ENCODE results near the gene ANKS6.

ANKS6 gene

DNA sequence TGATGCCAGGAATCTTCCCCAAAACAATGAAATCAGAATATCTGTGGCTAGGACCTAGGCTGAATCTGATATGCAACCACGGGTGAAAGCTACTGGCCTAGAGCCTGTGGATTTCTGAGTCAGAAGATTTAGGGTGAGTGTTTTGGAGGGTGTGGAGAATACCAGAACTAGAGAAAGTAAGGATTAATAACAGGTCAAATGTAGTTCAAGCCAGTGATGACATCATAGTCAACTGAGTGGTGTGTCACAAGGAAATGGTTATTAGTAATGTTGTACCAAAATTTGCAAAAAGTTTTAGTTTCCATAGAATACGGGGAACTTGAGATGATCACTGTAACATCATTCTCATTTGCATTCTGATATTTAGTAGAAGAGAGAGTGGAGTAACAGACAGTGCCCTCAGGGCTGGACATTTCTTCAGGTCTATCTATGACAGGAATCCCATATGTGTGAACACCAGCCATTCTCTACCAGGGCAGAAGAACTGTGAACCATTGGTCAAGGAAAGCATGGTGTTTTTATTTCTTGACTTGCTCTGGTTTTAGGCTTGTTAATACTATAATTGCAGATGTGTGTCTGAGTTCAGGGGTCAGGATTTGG, 14.8 kb upstream of the ANKS6 start:
- no peak for DNase-seq

DNA sequence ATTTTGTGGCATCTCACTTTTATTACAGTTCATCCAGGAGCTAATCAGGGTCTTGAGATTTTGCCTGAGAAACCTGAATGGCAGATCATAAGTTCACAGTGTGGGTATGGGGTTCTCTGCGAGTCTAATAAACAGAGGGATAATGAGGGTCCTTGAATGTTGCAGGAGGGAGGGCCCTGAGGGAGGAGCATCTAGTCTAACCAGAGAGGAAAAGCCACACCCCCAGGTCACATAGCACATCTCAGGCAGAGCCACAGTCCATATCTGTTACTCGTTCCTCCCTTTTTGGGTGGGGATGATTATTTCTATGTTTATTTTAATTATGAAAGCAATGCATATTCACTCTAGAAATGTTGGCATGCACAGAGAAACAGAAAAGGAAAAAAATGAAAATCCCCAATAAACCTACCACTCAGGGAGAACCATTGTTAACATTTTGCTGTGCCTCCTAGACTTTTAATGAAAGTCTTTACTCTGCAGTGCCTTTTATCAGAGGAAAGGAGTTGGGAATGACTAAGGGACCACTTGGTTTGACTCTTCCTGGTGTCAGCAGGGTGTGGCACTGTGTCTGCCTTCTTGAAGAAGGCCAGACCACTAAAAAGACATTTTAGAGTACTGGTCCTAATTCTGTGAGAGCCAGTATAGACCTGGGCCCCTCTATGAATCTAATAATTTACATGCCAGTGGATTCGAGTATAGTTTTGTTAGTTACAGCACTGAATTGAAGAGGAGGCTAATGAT, 13.9 kb upstream of the ANKS6 start:
- no peak for DNase-seq

DNA sequence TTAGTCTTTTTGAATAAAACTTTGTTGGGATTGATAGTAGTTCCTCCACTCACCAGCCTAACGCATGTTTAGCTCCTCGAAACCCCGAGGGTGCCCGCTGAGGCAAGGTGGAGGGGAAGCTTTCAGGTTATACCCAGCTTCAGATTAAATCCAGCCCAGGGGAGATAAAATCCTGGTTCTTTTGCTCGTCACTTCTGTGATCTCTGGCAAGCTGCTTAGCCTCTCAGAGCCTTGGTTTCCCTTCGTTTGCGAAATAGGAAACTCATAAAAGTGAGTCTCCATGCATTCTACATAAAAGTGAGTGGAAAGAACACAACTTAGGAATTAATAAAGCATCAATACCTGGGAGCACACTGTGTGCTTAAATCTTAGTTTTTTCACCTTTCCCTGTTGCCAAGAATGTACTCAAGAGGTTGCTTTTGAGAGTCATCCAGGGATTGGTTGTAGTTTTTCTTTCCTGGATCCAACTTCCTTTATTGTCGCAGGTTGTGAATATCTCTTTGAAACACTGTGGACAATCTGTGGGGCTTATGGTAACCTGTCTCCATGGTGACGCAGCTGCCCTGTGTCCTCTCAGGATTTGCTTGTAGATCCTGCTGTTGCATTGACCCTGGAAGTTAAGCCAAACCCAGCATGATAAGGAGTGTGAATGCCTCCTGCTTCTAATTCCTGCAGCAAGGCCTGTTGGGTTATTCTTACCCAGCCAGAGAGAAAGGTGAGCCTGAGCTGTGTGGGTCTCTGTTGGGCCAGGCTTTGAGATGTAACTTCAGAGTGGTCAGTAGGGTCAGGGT, 13.2 kb upstream of the ANKS6 start:
- DNase-seq: no peak

DNA sequence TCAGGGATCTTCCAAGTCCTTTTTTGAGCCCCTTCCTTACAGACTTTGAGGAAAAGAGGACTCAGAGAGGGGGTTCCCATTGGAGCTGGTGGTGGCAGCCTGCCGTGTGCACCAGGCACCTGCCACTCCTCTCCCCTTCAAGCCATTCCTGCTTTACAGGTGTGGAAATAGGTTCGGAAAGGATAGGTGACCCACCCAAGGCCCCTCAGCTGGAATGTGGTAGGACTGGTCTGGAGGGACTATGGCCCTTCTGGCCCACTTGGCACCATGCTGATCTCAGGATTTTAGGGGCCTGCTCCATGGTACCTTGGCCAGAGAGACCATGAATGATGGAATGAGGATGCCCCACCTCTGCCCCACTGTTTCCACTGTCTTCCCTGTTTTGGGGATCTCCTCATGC, 12.5 kb upstream of the ANKS6 start:
- DNase-seq: no peak

DNA sequence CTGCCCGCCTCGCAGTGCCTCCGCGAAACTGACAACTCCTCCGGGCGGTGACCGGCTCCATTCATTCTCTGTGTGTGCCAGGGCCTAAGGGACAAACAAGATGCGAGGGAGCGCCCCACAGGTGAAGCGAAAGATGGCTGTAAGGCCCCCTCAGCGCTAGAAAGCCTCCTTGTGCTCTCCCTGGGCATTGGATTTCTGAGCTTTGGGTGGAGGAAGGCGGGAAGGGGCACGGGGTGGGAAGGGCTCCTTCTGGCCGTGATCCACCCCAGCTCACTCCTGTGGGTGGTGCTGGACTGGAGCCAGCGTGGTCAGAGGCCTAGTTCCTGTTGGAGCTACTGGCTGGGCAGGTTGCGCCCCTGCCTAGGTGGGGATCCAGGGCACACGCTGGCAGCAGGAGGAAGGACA, 12.1 kb upstream of the ANKS6 start:
- no peak for DNase-seq

DNA sequence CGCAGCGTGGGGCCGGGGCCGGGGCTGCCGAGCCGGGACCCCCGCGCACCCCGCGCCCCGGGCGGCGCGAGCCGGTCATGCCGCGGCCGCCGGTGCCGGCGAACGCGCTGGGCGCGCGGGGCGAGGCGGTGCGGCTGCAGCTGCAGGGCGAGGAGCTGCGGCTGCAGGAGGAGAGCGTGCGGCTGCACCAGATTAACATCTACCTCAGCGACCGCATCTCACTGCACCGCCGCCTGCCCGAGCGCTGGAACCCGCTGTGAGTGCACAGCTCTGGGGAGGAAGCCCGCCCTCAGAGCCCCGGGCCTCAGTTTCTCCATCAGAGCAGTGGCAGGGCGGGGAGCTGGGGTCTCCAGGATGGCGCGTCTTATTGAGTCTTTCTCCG, 11.4 kb upstream of the ANKS6 start:
- no peak for DNase-seq

DNA sequence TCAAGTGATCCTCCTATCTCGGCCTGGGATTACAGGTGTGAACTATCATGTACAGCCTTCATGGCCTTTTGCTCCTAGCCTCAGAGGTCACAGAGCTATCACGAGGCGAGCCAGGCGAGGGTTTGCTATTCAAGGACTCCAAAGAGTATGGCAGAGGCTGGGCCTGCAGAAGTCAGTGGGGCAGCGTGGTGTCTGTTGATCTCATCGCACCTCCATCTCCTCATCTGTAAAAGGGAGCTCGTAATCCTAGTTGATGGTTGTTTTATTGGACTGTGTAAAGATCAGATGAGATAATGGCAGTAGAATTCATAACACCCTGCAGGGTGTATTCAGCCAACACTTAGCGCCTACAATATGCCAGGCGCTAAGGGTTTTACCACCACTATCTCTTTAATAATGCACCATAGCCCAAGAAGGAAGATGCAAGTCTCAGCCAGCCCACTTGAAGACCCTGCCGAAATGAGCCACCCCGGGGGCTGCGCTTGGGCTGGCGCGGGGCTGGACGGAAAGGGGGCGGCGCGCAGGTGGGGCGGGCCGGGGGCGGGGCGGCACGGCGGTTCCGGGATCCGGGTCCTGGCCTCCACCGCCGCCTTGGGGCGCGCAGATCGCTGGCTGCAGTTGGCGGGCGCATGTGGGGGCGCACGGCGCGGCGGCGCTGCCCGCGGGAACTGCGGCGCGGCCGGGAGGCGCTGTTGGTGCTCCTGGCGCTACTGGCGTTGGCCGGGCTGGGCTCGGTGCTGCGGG, 10.9 kb upstream of the ANKS6 start, which contains the start of gene GALNT12:
TSS of gene GALNT12 (plus strand) at position 601 of the 744 bp plus-strand sequence. CDS start at position 630, 29 bp downstream.
- DNase-seq: no peak

DNA sequence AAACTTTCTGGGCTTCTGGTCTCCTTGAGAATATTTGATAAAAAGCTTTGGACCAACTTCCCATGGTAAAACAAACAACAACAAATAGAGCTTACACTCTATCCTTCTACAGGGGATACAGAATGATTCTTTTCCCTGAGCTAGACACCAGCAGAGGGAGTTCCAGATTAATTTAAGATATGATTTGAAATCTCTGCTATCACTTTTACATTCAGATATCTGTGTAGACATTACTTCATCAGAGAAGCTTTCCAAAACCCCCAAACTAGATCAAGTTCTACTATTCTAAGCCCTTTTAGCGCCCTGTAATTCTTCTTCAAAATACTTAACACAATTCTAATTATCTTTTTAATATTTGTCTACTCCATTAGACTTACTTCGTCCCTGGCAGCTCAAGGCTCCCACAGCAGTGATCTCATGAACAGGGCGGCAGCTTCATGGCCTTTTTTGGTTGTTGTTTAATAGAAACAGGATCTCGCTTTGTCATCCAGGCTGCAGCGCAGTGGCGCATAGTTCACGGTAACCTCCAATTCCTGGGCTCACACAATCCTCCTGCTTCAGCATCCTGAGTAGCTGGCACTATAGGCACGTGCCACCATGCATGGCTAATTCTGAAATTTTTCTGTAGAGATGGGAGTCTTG, 10.2 kb upstream of the ANKS6 start:
- DNase-seq: no peak

DNA sequence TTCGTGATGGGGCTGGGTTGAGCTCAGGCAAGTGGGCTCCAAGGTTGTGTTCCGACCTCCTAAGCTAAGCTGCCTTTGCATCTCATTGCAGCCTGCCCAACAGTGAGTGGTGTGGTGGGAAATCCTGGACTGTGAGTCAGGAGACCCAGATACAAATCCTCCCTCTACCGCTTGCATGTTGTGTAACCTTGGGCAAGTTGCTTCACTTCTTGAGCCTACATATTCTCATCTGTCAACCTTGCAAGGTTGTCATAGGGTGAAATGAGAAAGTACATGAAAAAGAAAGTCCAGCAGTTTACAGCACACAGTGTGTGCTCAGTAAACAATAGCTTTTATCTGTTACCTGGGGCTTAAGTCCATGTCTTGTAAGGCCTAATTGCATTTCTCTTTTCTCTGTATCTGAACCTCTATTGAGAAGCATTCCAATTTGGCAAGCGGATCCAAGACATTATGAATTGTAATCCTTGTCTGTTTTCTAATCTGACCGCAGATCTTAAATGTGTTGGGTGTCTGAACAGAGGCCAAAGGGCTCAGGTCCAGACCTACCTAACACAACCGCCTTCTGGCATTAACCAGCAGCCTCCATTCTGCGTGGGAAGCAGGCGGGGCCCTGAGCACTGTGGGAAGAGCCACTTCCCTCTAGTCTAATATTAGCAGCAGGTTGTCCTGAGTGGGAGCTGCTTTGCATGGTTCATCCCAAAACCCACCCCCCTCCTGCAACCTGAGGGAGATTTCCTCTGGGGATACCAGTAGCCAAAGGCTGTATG, 9.3 kb upstream of the ANKS6 start:
- no peak for DNase-seq

DNA sequence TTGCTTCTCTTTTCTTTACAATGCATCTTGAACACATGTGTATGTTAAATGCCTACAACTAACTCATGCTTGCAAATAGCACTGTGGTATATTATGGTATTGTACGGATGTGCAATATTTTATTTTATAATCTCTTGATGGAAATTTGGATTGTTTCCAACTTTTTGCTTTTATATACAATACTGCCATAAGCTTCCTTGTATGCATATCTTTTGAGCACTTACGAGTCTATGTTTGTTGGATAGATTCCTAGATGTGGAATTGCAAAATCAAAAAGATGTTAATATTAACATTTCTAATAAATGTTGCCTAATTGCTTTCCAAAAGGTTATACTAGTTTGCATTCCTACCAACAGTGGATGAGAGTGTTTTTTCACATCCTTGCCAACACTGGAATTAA, 7.7 kb upstream of the ANKS6 start:
- DNase-seq: no peak

DNA sequence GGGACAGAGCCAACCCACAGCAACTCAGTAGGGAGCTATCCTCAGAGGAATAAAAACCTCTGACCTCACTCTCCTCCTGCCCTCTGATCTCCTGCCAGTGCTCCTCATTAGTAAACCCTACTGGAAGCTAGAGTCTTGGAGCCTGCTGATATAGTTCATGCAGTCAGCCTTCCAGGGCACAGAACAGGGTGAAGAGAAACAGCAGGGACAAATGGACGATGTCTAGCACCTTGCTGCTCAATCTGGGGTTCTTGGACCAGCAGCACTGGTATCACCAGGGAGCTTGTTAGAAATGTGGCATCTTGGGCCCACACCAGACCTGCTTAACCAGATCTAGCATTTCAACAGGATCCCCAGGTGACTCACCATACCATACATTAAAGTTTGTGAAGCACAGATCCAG, 5.6 kb upstream of the ANKS6 start:
- no peak for DNase-seq

DNA sequence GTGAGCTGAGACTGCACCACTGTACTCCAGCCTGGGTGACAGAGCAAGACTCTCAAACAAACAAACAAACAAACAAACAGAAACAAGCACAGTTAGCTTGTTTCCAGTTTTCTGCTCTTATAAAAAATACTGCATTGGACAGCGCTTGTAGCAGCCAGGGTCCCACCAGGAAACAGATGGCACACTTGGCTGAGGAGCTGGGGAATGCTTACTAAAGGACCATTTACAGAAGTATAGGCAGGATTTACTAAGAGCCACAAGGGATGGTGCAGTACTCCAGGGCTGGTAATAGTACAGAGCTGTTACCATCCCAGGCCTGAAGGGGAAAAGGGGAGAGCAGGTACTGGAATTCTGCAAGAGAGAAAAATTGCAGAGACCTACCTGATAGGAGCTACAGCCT, 5.2 kb upstream of the ANKS6 start:
- DNase-seq: no peak

DNA sequence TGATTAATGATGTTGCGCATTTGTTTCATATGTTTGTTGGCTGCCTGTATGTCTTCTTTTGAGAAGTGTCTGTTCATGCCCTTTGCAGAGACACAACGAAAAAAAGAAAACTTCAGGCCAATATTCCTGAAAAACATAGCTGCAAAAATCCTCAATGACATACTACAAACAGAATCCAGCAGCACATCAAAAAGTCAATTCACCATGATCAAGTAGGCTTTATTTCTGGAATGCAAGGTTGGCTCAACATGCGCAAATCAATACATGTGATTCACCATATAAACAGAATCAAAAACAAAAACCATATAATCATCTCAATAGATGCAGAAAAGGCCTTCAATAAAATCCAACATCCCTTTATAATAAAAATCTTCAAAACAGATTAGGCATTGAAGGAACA, 1.9 kb upstream of the ANKS6 start:
- no peak for DNase-seq

DNA sequence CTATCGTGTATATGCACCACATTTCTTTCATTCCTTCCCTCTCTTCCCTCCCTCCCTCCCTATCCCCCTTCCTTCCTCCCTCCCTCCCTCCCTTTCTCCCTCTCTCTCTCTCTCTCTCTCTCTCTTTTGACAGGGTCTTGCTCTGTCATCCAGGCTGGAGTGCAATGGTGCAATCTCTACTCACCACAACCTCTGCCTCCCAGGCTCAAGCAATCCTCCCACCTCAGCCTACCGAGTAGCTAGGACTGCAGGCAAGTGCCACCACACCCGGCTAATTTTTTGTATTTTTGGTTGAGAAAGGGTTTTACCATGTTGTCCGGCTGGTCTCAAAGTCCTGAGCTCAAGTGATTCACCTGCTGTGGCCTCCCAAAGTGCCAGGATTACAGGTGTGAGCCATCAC, 1.1 kb upstream of the ANKS6 start:
- DNase-seq: no peak

DNA sequence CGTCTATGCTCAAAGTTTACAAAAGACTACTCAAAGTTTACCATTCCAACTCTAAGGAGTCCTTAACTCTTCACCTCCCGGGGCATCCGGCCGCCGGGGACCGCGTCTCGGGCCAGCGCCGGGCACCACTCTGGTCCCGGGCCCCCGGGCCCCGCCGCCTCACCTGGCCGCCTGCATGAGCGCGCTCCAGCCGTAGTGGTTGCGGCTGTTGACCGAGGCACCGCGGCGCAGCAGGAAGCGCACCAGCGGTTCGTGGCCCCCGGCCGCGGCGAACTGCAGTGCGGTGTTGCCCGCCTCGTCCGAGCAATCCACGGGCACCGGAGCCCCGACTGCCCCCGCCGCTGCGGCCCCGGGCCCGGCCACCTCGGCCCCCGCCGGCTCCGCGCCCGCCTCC, 388 bp downstream of the ANKS6 start:
- DNase-seq: no peak

DNA sequence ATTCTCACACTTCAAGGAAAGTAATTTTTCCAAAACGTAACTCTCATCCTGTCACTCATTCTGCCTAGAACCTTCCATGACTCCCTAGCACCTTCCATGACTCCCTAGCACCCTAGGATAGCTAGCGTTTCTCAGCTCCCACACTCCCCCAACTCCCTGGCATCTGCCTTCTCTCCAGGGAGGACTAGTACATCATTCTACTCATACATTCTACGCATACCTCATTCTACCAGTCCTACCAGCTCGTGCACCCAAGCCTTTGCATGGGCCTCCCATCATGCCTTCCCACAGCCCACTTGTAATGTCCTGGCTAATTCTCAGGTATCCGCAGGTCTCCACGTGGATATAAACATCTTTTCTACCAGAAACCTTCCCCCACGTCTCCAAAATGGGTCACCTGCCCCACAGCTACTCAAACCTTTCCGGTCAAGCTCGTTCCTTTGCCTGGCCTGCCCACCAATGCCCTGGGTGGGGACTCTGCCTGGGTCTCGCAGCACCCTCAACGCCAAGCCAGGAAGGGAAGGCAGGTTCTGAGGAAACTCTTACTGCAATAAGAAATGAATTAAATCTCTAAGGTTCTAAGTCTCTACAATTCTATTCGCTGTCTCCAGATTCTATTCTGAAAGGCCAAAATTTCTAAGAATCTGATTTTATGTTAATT, 930 bp downstream of the ANKS6 start:
- DNase-seq: no peak

DNA sequence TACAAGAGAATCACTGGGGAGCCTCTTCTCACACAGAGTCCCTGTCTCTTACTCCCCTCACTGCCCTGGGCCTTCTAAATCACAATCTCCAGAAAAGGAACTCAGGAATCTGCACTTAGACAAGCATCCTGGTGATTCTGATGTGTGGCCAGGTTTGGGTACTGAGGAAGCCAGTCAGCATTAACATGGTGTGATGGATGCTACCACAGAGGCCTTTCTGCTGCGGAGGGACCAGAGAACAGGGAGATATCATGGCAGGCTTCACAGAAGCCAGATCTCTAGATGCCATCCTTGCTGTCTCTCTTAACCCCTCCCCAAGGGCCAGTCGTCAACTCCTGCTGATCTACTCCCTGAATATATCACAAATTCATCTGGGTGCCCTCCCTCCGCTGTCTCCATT, 1.6 kb downstream of the ANKS6 start:
- no peak for DNase-seq

DNA sequence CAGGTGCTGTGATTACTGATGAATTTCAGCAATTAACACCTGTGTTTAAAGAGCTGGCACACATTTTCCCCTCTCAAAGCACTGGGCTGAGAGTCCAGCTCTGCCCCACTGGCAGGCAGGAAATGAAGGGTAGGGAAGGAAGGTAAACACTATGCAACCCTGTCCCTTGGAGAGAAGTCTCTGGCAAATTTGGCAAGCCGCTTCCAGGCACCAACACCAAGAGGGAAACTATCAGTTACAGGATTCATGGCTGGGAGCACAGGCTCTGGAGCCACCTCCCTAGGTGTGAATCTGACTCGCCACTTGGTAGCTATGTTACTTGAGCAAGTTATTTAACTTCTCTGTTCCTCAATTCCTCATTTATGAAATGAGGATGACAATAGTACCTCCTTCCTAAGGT, 3.3 kb downstream of the ANKS6 start:
- no peak for DNase-seq

DNA sequence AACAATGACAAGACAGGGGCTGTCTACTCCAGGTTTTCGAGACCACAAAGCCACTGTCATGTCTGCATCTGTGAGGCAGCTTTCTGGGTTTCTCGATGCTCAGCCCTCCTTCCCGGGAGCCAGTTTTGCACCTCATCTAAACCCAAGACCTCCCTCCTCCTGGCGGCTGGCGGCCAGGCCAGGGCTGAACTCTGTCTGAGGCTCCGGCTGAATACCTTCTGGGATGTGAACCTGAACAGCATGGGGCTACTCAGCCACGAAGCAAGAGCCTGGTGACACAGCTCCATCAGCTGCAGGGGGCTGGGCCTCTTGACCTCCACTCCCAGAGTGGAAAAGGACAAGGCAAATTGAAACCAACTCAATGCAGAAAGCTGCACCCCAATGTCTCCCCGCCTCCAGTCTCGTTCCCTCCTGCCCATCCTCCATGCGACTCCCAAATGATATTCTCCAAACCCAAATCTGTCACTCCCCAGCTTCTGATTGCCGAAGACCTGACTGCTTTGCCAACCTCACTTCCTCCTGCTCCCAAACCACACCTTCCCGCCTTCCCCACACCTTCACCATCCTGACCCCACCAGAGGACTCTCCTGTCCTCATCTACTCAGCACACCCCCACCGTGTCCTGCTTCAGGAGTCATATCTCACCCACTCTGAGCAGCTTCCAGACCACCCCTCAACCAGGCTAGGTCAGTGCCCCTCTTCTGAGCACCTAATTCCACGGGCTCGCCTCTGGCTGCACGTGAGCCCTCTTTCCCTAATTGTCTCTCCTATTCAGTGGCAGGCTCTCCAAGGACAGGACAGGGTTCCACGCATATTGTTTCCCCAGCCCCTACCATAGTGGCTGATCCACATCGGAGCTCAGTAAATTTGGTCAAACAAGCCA, 4.5 kb downstream of the ANKS6 start:
- no peak for DNase-seq

DNA sequence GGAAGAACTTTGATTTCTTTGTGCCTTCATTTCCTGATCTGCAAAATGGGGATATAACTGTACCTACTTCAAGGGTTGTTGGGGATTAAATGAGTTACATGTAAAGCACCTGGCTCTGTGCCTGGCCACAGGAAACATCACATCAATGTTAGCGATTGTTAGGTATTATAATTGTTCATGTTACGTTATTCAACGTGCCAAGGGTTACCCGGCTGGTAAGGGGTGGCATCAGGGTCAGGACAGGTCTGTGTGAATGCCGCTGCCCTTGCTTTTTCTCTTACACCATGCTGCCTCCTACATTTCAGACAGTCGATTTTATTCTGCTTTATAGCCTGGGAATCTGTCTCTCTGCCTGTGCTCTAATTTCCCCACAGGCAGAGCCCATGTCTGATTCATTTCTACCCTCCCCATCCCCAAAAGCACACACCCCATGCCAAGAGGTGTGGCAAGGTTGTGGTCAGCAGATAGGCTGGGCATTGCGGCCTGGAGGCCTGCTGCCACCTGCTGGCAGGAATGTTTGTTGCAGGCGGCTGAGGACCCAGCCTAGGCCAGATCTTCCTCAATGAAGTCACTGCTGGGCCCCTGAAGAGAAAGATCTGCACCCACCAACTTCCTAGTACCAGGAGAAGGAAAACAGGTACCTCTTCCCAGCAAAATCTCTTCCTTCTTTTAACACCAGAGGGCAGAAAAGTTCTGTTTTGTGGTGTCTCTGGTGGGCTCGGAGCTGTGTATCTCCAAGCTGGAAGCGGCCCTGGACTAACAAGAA, 5.3 kb downstream of the ANKS6 start:
- peak; percentile 10 for DNase-seq

Measured in GDM1 (cell line).